ENCODE results near the gene ARL10.

The ARL10 gene

GRCh38 chr5:176371621-176372539 lies 6.6 kb downstream of the ARL10 start:
- Mint-ChIP-seq H3K9me3 (no peaks in the 10 kb centered on the region), H3K36me3 (ENCODE audit: insufficient read depth) (peaks cover 18% of the 10 kb centered on the region), H3K4me1 (ENCODE audit: low read depth in 2 of 2) (no peaks in the 10 kb centered on the region), H3K4me3 (no peak overlapping the region), H3K27me3 (no peaks in the 10 kb centered on the region), H3K27ac (no peak overlapping the region)
- DNase-seq (no peak), ATAC-seq (replicated peaks) (no peak)

- Mint-ChIP-seq H3K4me1 (ENCODE audit: low read depth in 2 of 2) (no peaks in the 10 kb centered on the region), H3K27me3 (no peaks in the 10 kb centered on the region), H3K36me3 (ENCODE audit: insufficient read depth) (peaks cover 13% of the 10 kb centered on the region), H3K27ac (no peak overlapping the region), H3K9me3 (no peaks in the 10 kb centered on the region), H3K4me3 (no peak overlapping the region)
- DNase-seq = no peak
- ATAC-seq (replicated peaks) = no peak
These were observed 8.0 kb downstream of the ARL10 start for GRCh38 chr5:176373100-176373818.

- ATAC-seq (replicated peaks) = no peak
- Mint-ChIP-seq H3K4me1 (ENCODE audit: low read depth in 2 of 2) (peaks cover 0 to 3% of the 10 kb centered on the region in 2 donors), H3K4me3 (no peak overlapping the region), H3K27me3 (no peaks in the 10 kb centered on the region), H3K36me3 (ENCODE audit: insufficient read depth) (peaks cover 27% of the 10 kb centered on the region), H3K9me3 (no peaks in the 10 kb centered on the region), H3K27ac (no peak overlapping the region)
- DNase-seq = no peak
These were observed 14.6 kb downstream of the ARL10 start for GRCh38 chr5:176379881-176380280.

- Mint-ChIP-seq H3K27me3 (no peaks in the 10 kb centered on the region), H3K27ac (no peak overlapping the region), H3K4me3 (no peak overlapping the region), H3K36me3 (ENCODE audit: insufficient read depth) (peaks cover 31% of the 10 kb centered on the region), H3K4me1 (ENCODE audit: low read depth in 2 of 2) (peaks cover 3 to 9% of the 10 kb centered on the region in 2 donors), H3K9me3 (no peaks in the 10 kb centered on the region)
- ATAC-seq (replicated peaks) (no peak), DNase-seq (no peak)
These were observed 16.1 kb downstream of the ARL10 start for GRCh38 chr5:176381423-176381822.

- no peak for DNase-seq
- Mint-ChIP-seq H3K4me1 (ENCODE audit: low read depth in 2 of 2) (peaks cover 7 to 15% of the 10 kb centered on the region in 2 donors), H3K27ac (peak overlapping the region in 1 of 2 donors; percentile 38), H3K4me3 (no peak overlapping the region), H3K9me3 (no peaks in the 10 kb centered on the region), H3K36me3 (ENCODE audit: insufficient read depth) (peaks cover 31% of the 10 kb centered on the region), H3K27me3 (no peaks in the 10 kb centered on the region)
- ATAC-seq (replicated peaks) = no peak
These were observed 16.7 kb downstream of the ARL10 start for GRCh38 chr5:176381979-176382378.

- Mint-ChIP-seq H3K4me3 (no peak overlapping the region), H3K27ac (no peak overlapping the region), H3K9me3 (no peaks in the 10 kb centered on the region), H3K27me3 (no peaks in the 10 kb centered on the region), H3K4me1 (ENCODE audit: low read depth in 2 of 2) (peaks cover 15 to 22% of the 10 kb centered on the region in 2 donors), H3K36me3 (ENCODE audit: insufficient read depth) (peaks cover 31% of the 10 kb centered on the region)
- DNase-seq = no peak
- ATAC-seq (replicated peaks) = no peak
These were observed 17.4 kb downstream of the ARL10 start for GRCh38 chr5:176382721-176383120.

- Mint-ChIP-seq H3K27me3 (no peaks in the 10 kb centered on the region), H3K9me3 (no peaks in the 10 kb centered on the region), H3K4me1 (ENCODE audit: low read depth in 2 of 2) (peaks cover 18 to 26% of the 10 kb centered on the region in 2 donors), H3K27ac (no peak overlapping the region), H3K4me3 (no peak overlapping the region), H3K36me3 (ENCODE audit: insufficient read depth) (peaks cover 31% of the 10 kb centered on the region)
- DNase-seq = no peak
- no peak for ATAC-seq (replicated peaks)
These were observed 18.1 kb downstream of the ARL10 start for GRCh38 chr5:176383248-176383905.

GRCh38 chr5:176383961-176384360 lies 18.7 kb downstream of the ARL10 start:
- Mint-ChIP-seq H3K27ac (no peak overlapping the region), H3K27me3 (no peaks in the 10 kb centered on the region)

GRCh38 chr5:176384366-176384930 lies 19.2 kb downstream of the ARL10 start:
- Mint-ChIP-seq H3K27ac (no peak overlapping the region), H3K36me3 (ENCODE audit: insufficient read depth) (peaks cover 41% of the 10 kb centered on the region), H3K9me3 (no peaks in the 10 kb centered on the region), H3K4me1 (ENCODE audit: low read depth in 2 of 2) (peaks cover 21 to 28% of the 10 kb centered on the region in 2 donors), H3K4me3 (no peak overlapping the region), H3K27me3 (no peaks in the 10 kb centered on the region)
- no peak for ATAC-seq (replicated peaks)
- DNase-seq = no peak

More at GRCh38 chr5:176383961-176384360, 18.7 kb downstream of the ARL10 start:
- Mint-ChIP-seq H3K4me1 (ENCODE audit: low read depth in 2 of 2) (peaks cover 18 to 26% of the 10 kb centered on the region in 2 donors), H3K36me3 (ENCODE audit: insufficient read depth) (peaks cover 36% of the 10 kb centered on the region), H3K9me3 (no peaks in the 10 kb centered on the region), H3K4me3 (no peak overlapping the region)
- DNase-seq = no peak
- ATAC-seq (replicated peaks) = no peak

- Mint-ChIP-seq H3K9me3 (no peaks in the 10 kb centered on the region), H3K27me3 (no peaks in the 10 kb centered on the region), H3K4me1 (ENCODE audit: low read depth in 2 of 2) (peaks cover 23 to 29% of the 10 kb centered on the region in 2 donors), H3K36me3 (ENCODE audit: insufficient read depth) (peaks cover 42% of the 10 kb centered on the region), H3K4me3 (no peak overlapping the region), H3K27ac (no peak overlapping the region)
- no peak for ATAC-seq (replicated peaks)
- no peak for DNase-seq
These were observed 19.7 kb downstream of the ARL10 start for GRCh38 chr5:176384991-176385390.

GRCh38 chr5:176386491-176386890 lies 21.2 kb downstream of the ARL10 start:
- Mint-ChIP-seq H3K4me1 (ENCODE audit: low read depth in 2 of 2) (peaks cover 23 to 29% of the 10 kb centered on the region in 2 donors), H3K9me3 (no peaks in the 10 kb centered on the region), H3K27me3 (no peaks in the 10 kb centered on the region), H3K36me3 (ENCODE audit: insufficient read depth) (peaks cover 45% of the 10 kb centered on the region), H3K27ac (peak overlapping the region; percentile 35 to 74), H3K4me3 (no peak overlapping the region)
- ATAC-seq (replicated peaks) (no peak), DNase-seq (no peak)

- peaks cover 23 to 29% of the 10 kb centered on the region in 2 donors for H3K4me1 Mint-ChIP-seq (ENCODE audit: low read depth in 2 of 2)
- no peak for ATAC-seq (replicated peaks)
- no peaks in the 10 kb centered on the region for H3K27me3 Mint-ChIP-seq
- peaks cover 49% of the 10 kb centered on the region for H3K36me3 Mint-ChIP-seq (ENCODE audit: insufficient read depth)
- peak overlapping the region; percentile 94 to 95 for H3K4me3 Mint-ChIP-seq
- H3K27ac Mint-ChIP-seq = peak overlapping the region; percentile 89 to 94
- no peak for DNase-seq
- no peaks in the 10 kb centered on the region for H3K9me3 Mint-ChIP-seq
These were observed 22.2 kb downstream of the ARL10 start for GRCh38 chr5:176387384-176387925.

- Mint-ChIP-seq H3K36me3 (ENCODE audit: insufficient read depth) (peaks cover 53% of the 10 kb centered on the region), H3K27ac (peak overlapping the region; percentile 89 to 94), H3K9me3 (no peaks in the 10 kb centered on the region), H3K27me3 (no peaks in the 10 kb centered on the region), H3K4me3 (peak overlapping the region; percentile 94 to 95), H3K4me1 (ENCODE audit: low read depth in 2 of 2) (peaks cover 23 to 29% of the 10 kb centered on the region in 2 donors)
- ATAC-seq (replicated peaks) = no peak
- DNase-seq = peak in 1 of 3 experiments; percentile 9
These were observed 22.7 kb downstream of the ARL10 start for GRCh38 chr5:176388003-176388443.

All from effector memory CD8-positive, alpha-beta T cell (primary cell).